Glutamatergic neuron (in vitro differentiated cells): ENCODE measurements around the gene ISL1. TPM values are rescaled to one million over a fixed set of nuclear protein-coding genes. Genes with fewer than 3 reads are reported as not detected.

Source experiments
- DNase-seq: peaks from one replicate; pipeline ENCODE4 v3.0.0; 2022
- H3K27ac Mint-ChIP-seq: one replicate; pipeline ENCODE4 v1.8.0; 2020; ENCODE audit warnings: mild to moderate bottlenecking, mixed read lengths, inconsistent platforms; ENCODE audit not compliant: unreplicated experiment
- H3K27me3 Mint-ChIP-seq: one replicate; pipeline ENCODE4 v1.8.0; 2020; ENCODE audit warnings: mild to moderate bottlenecking, moderate library complexity, mixed read lengths, inconsistent platforms; ENCODE audit not compliant: unreplicated experiment
- H3K36me3 Mint-ChIP-seq: one replicate; pipeline ENCODE4 v1.8.0; 2020; ENCODE audit warnings: mild to moderate bottlenecking, mixed read lengths, inconsistent platforms; ENCODE audit not compliant: unreplicated experiment
- H3K4me1 Mint-ChIP-seq: one replicate; pipeline ENCODE4 v1.8.0; 2020; ENCODE audit warnings: mild to moderate bottlenecking, low read depth, mixed read lengths, inconsistent platforms; ENCODE audit not compliant: unreplicated experiment
- H3K4me3 Mint-ChIP-seq: one replicate; pipeline ENCODE4 v1.8.0; 2020; ENCODE audit warnings: mild to moderate bottlenecking, mixed read lengths, inconsistent platforms; ENCODE audit not compliant: unreplicated experiment
- H3K9me3 Mint-ChIP-seq: one replicate; pipeline ENCODE4 v1.8.0; 2020; ENCODE audit warnings: mild to moderate bottlenecking, moderate library complexity, mixed read lengths, inconsistent platforms; ENCODE audit not compliant: unreplicated experiment
- total RNA-seq: library from RNA; stranded (reverse); fragmentation: NEBNext Ultra II Directional; extraction: Animal tissue kit (Norgen Biotek cat#: 25700); gene quantifications from one replicate; pipeline ENCODE4 v1.2.1, GENCODE V29; 2021; ENCODE audit not compliant: unreplicated experiment
- TF ChIP-seq, protein P1 (sequence below): fragments of 200-600 bp; sonication (generic); IDR thresholded peaks from one replicate; pipeline ENCODE4 v1.5.0; 2021; ENCODE audit not compliant: partially characterized antibody, unreplicated experiment

Gene ISL1
- total RNA-seq, 1 donor from 2014 or later, result 152 TPM

DNA sequence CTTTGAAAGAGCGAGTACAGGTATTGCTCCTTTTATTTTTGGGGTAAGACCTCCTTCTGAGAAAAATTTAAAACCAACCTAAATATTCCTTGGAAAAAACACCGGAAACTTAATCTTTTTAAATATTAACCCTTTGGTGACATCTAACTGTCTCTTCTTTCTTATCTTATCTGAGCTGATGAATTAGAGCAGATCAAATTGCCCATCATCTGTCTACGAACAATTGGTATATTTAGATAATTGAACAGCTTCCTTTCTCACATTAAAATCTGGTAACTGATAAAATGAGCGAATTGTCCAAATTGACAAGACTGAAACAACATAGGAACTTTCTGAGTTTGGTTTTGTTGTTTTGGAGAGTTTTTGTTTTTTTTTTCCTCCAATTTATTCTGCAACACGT, 2.0 kb downstream of the ISL1 start:
- Mint-ChIP-seq H3K36me3 (peaks cover 18% of the 10 kb centered on the region), H3K4me3 (peak overlapping the region; percentile 99), H3K27ac (peak overlapping the region; percentile 99)

DNA sequence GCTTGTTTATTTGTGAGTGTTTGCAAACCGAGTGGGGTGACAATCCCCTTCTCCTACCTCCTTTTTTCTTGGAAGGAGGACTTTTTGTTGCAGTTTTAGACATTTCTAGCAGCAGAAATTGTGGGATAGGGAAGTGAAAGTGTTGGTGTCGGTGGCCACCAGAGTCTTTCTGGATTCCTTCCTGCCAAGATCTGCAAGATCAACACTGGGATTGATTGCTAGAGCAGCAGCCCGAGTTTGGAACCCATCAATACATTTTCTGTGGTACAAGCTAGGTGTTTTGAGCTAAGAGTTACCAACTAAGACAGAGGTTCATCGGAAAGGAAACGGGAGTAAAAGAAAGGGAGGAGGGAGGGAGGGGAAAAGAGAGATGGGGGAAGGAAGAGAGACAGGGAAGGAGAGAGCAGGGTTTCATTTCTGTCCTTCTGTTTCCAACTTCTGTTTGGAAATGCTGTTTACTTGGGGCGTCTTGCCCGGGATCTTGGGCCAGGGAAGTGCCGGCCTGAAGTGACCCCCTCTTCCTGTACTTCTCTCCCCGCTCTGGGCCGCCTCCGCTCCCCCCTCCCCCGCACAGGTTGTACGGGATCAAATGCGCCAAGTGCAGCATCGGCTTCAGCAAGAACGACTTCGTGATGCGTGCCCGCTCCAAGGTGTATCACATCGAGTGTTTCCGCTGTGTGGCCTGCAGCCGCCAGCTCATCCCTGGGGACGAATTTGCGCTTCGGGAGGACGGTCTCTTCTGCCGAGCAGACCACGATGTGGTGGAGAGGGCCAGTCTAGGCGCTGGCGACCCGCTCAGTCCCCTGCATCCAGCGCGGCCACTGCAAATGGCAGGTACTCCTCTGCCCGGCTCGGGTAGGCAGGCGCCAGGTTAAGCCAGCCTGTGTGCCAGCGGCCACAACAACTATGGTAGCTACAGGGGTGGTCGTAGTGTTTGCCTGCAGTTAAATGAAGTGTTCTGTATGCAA, 4.0 kb downstream of the ISL1 start:
- TF ChIP-seq, protein P1, sequence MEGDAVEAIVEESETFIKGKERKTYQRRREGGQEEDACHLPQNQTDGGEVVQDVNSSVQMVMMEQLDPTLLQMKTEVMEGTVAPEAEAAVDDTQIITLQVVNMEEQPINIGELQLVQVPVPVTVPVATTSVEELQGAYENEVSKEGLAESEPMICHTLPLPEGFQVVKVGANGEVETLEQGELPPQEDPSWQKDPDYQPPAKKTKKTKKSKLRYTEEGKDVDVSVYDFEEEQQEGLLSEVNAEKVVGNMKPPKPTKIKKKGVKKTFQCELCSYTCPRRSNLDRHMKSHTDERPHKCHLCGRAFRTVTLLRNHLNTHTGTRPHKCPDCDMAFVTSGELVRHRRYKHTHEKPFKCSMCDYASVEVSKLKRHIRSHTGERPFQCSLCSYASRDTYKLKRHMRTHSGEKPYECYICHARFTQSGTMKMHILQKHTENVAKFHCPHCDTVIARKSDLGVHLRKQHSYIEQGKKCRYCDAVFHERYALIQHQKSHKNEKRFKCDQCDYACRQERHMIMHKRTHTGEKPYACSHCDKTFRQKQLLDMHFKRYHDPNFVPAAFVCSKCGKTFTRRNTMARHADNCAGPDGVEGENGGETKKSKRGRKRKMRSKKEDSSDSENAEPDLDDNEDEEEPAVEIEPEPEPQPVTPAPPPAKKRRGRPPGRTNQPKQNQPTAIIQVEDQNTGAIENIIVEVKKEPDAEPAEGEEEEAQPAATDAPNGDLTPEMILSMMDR, result no peak
- peaks cover 69% of the 10 kb centered on the region for H3K9me3 Mint-ChIP-seq
- H3K4me1 Mint-ChIP-seq, result peaks cover 15% of the 10 kb centered on the region
- peaks cover 36% of the 10 kb centered on the region for H3K27me3 Mint-ChIP-seq
- peak overlapping the region; percentile 99 for H3K4me3 Mint-ChIP-seq
- H3K36me3 Mint-ChIP-seq, result peaks cover 22% of the 10 kb centered on the region
- DNase-seq, result peak; percentile 73
- H3K27ac Mint-ChIP-seq, result peak overlapping the region; percentile 99

More for the DNA sequence above, 2.0 kb downstream of the ISL1 start:
- TF ChIP-seq, protein P1, result no peak
- H3K9me3 Mint-ChIP-seq, result peaks cover 74% of the 10 kb centered on the region
- peaks cover 44% of the 10 kb centered on the region for H3K27me3 Mint-ChIP-seq
- no peak for DNase-seq
- peaks cover 11% of the 10 kb centered on the region for H3K4me1 Mint-ChIP-seq

DNA sequence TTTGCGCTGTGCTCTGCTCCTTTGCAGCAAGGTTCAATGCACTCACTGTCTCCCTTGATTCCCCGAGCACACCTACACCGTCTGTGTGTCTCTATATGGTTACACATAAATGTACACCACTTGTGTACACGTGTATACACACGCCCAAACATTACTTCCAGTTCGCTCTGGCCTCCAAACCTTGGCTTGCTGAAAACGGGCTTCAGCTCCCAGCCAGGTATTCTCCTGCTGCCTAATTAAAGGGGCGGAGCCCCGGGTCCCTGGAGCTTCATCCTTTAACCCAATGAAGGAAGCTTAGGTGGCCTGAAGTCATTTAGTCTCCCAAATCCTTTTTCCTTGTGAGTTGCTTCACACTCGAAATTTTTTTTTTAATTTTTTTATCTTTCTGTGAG, 4.6 kb downstream of the ISL1 start:
- Mint-ChIP-seq H3K4me3 (peak overlapping the region; percentile 99), H3K36me3 (peaks cover 29% of the 10 kb centered on the region), H3K4me1 (peaks cover 20% of the 10 kb centered on the region), H3K27me3 (peaks cover 40% of the 10 kb centered on the region), H3K27ac (peak overlapping the region; percentile 99), H3K9me3 (peaks cover 67% of the 10 kb centered on the region)
- no peak for DNase-seq
- TF ChIP-seq, protein P1, result no peak

DNA sequence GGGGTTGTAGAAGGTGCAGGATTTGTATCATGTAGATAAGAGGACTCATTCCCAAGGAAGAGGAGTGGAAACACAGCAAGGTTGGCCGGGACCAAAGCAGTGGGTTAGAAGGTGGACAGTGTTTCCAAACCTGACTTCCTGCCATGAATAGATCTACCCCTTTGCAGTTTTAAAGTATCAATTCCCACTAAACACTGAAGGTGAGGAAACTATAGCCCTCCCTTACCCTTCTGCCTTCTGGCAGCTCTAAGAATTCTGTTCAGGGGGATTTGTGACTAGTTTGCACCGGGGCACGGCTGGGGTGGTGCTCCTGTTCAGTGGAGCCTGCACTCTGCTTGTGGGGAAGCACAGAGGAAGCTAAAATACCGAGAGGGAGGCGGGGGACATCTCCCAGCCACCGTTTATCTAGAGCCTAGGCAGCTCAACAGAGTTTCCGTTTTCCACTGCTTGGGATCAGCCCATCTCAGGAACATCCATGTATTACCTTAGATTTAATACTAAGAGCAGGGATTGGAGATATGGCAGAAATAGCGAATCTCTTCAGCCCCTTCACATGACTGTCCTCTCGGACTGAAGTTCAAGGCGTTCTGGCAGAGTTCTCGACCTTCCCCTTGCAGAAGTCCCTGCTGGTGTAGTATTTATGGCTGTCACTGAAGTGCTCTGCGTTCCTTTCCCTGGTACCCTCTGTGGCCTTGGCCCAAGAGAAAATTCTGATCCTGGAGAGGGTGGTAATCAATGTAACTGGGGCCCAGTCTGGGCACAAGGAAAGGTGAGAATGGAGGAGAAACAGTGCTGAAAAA, 5.4 kb downstream of the ISL1 start:
- Mint-ChIP-seq H3K4me3 (peak overlapping the region; percentile 99), H3K27me3 (peaks cover 33% of the 10 kb centered on the region), H3K9me3 (peaks cover 60% of the 10 kb centered on the region), H3K36me3 (peaks cover 31% of the 10 kb centered on the region), H3K4me1 (peaks cover 22% of the 10 kb centered on the region), H3K27ac (peak overlapping the region; percentile 70)
- TF ChIP-seq, protein P1, result no peak
- no peak for DNase-seq

DNA sequence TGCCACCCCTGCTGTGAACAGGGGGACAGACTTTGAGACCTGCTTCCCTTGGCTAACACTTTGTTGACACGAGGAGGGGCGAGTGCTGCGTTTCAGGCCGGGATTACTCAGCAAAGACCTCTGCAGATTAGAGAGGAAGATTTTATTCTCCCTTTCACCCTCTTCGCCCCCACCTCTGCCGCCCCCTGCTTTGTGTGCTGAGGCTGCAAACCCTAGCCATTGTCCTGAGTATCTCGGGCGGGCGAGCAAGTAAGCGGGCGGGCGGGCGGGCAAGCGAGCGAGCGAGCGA, 6.0 kb downstream of the ISL1 start:
- Mint-ChIP-seq H3K4me1 (peaks cover 22% of the 10 kb centered on the region), H3K36me3 (peaks cover 27% of the 10 kb centered on the region), H3K9me3 (peaks cover 55% of the 10 kb centered on the region), H3K27ac (peak overlapping the region; percentile 59), H3K27me3 (peaks cover 30% of the 10 kb centered on the region), H3K4me3 (peak overlapping the region; percentile 99)
- TF ChIP-seq, protein P1, result no peak
- no peak for DNase-seq
